GM12891 (cell line): ENCODE measurements around the gene SH3BGRL2.

Experiments
- POLR2A ChIP-seq: IDR thresholded peaks from 2 replicates; pipeline ENCODE4 v1.6.1; 2011; ENCODE audit warnings: low read depth, low read length, control low read depth
- POLR2AphosphoS5 ChIP-seq: IDR thresholded peaks from 2 replicates; pipeline ENCODE4 v1.6.1; 2011; ENCODE audit warnings: low read depth, low read length, control low read depth
- POU2F2 ChIP-seq: IDR thresholded peaks from 2 replicates; pipeline ENCODE4 v1.6.1; 2011; ENCODE audit warnings: low read depth, mild to moderate bottlenecking, control low read depth, low read length, moderate library complexity
- SPI1 ChIP-seq: IDR thresholded peaks from 2 replicates; pipeline ENCODE4 v1.6.1; 2011; ENCODE audit warnings: low read depth, low read length, control low read depth
- TAF1 ChIP-seq: IDR thresholded peaks from 2 replicates; pipeline ENCODE4 v1.6.1; 2011; ENCODE audit warnings: low read depth, low read length, control low read depth

- no peak for TF ChIP-seq POU2F2
- TF ChIP-seq POLR2A = no peak
- TF ChIP-seq TAF1 = no peak
- no peak for TF ChIP-seq POLR2AphosphoS5
- TF ChIP-seq SPI1 = no peak
These were observed 103.2 kb downstream of the SH3BGRL2 start for GRCh38 chr6:79734374-79734773.
